ENCODE data around the gene NPFFR1.

The NPFFR1 gene

GRCh38 chr10:70312972-70313371 lies 29.2 kb upstream of the NPFFR1 start:
- DNase-seq, result no peak

- DNase-seq, result no peak
Measured at GRCh38 chr10:70312249-70312648, 28.4 kb upstream of the NPFFR1 start.

DNA sequence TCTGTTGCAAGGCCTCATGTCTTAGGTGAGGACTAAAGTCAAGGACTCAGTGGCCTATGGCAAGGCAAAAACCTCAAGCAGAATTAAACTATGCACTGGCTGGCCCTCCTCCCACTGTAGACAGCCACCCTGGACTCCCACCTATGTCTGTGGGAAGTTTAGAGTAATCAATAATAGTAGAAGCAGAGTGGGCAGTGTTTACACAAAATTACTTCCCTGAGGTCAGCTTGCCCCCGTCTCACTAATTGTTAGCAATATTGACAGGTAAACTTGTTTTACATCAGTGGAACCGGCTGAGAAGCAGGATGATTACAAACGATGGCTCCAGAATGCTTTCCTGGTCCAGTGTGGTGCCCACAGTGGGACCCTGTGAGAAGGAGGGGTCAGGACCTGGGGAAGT lies 27.9 kb upstream of the NPFFR1 start:
- no peak for DNase-seq

DNA sequence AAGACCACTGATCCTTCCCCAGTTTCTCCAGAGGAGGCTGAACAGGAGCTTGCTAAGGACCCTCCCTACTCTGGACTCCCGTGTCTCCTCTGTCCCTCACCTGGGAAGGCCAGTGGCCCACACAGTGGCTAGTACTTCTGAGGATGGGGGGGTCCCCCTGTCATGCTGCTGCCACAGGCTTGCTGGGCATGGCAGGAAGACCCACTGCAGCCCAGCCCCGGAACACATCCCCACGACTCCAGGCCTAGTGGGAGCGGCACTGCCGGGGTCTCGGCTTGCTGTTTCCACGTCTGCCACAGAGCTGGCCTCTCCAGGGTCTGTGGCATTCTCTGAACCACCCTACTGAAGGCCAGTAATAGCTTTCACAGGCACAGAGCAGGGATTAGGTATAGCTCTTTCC lies 25.9 kb upstream of the NPFFR1 start:
- no peak for DNase-seq

DNA sequence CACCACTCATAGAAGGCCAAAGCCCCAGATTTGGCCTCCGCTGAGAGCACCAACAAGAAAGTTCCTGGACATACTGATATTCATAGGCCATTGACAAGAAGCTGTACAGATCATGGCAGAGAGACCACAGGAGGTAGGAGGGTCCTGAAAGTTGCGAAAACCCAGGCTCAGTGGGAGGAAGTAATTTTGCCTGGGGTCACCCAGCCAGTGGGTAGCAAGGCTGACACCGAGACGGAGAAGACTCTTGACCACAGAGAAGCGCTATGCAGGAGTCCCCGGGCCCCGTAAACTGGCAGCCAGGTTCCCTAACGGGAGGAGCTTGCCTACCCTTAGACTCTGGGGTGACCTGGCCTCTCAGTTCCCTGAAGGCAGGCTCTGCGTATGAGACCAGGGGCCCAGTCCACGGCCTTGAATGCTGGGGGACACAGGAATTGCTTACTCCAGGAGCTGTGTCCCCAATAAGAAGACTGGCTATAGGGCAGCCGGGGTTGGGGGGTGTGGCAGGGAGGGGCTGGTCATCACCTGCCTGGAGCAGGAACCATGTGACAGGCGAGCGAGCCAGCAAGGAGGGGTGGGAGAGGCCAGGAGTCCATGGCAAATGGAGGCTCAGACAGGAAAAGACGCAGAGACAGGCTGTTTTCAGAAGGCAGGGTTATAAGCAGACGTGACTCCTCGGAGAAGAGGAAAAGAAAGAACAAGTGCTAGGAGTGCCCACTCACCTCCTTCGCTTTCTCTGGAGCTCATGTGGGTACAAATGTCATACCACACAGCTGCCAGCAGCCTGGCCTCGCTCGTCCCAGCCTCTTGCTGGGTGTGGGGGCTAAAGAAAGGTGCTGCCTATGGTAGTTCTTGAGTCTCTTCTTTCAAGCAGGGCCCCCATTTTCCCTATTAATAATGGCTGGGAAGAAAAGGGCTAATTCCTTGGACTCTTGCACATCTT lies 24.6 kb upstream of the NPFFR1 start:
- no peak for DNase-seq

GRCh38 chr10:70306886-70307520 lies 23.2 kb upstream of the NPFFR1 start:
- DNase-seq, result no peak

GRCh38 chr10:70306181-70306705 lies 22.4 kb upstream of the NPFFR1 start:
- DNase-seq, result no peak

- DNase-seq, result no peak
Measured at GRCh38 chr10:70303730-70304129, 19.9 kb upstream of the NPFFR1 start.

GRCh38 chr10:70302292-70302691 lies 18.5 kb upstream of the NPFFR1 start:
- no peak for DNase-seq

- DNase-seq, result no peak
Measured at GRCh38 chr10:70300908-70301597, 17.2 kb upstream of the NPFFR1 start.

DNA sequence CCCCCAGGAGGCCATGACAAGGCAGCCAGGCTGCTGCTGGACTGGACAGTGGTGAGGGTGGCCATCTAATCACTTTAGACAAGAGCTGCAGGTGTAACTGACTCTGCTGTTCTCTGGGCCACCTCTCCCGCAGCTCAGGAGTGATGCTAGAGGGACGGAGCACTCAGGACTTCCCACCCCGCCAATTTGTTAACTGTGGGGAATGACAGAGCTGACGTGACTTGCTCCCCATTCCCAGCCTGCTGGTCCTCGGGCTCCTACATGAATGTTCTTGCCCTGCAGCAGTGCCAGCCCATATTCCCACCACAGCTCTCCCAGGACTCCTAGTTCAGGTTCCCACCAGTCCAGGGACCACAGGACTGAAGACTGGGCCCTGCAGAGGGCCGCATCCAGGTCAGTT lies 16.7 kb upstream of the NPFFR1 start:
- no peak for DNase-seq

GRCh38 chr10:70299876-70300275 lies 16.1 kb upstream of the NPFFR1 start:
- no peak for DNase-seq

DNA sequence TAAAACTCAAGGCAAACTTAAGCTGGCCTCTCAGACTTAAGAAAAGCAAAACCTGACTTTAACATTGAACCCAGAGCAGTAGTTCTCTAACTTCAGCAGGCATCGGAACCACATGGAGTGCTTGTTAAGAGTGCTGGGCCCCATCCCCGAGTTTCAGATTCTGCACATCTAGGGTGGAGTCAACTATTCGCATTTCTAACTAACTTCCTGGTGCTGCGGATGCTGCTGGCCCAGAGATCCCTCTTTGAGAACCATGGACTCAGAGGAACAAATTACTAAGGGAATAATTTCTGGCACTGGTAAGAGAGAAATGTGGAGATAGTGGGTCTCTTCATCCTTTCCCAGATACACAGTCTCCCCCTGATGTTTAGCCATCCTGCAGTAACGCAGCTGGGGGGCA lies 14.6 kb upstream of the NPFFR1 start:
- no peak for DNase-seq

- no peak for DNase-seq
Measured at GRCh38 chr10:70297224-70297623, 13.4 kb upstream of the NPFFR1 start.

- DNase-seq, result no peak
Measured at GRCh38 chr10:70296406-70296899, 12.6 kb upstream of the NPFFR1 start.

GRCh38 chr10:70295926-70296325 lies 12.1 kb upstream of the NPFFR1 start:
- DNase-seq, result no peak

- DNase-seq, result no peak
Measured at GRCh38 chr10:70295321-70295720, 11.5 kb upstream of the NPFFR1 start.

DNA sequence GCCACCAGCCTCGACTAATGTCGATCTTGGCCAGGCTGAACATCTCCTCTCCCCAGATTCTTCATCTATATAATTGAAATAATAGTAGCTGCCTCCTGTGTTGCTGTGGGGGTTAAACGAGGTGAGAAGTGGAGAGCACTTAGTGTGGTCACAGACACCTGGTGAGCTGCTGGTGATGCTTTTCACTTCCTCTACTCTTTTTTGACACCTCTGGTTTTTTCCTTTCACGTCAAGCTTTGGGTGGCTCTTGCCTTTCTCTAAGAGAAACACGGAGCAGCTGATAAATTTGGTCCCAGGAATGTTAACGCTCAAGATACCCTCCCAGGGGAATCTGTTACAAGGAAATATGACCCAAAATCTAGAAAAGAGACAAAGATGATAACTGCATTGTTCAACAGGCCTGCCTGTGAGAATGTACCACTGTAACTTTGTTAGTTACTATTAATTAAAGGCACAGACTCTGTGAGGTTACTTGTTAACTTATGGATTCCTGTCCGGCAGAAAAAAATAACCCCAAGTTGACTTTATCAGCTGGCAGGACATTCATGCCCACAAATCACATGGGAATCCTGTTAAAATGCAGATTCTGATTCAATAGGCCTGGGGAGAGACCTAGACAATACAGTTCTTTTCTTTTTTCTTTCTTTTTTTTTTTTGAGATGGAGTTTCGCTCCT lies 9.5 kb upstream of the NPFFR1 start:
- DNase-seq, result no peak

GRCh38 chr10:70292004-70292403 lies 8.2 kb upstream of the NPFFR1 start:
- DNase-seq, result no peak

- DNase-seq, result no peak
Measured at GRCh38 chr10:70289739-70290138, 5.9 kb upstream of the NPFFR1 start.

DNA sequence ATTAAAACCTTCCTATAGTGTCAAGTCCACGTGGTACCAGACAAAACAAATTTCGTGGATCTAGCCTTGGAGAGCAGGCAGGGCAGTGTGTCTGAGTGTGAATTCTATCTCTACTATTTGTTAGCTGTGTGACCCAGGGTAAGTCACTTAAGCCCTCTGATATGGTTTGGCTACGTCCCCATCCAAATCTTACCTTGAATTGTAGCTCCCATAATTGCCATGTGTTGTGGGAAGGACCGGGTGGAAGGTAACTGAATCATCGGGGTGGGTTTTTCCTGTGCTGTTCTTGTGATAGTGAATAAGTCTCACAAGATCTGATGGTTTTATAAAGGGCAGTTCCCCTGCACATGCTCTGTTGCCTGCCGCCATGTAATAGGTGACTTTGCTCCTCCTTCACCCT lies 2.8 kb upstream of the NPFFR1 start:
- DNase-seq, result no peak

- no peak for DNase-seq
Measured at GRCh38 chr10:70285476-70285831, 1.6 kb upstream of the NPFFR1 start.
